ENCODE measurements around the gene RCE1.

GRCh38 chr11:66874232-66874631 is 31.0 kb downstream of the RCE1 start:
- TF ChIP-seq CTCF (IDR thresholded peaks at IDR 0.05; ENCODE audit: borderline replicate concordance, extremely low read depth, low read length, poor library complexity, severe bottlenecking), result no peak
- TF ChIP-seq EZH2 (IDR thresholded peaks at IDR 0.05; ENCODE audit: borderline replicate concordance, low read depth, low read length, severe bottlenecking), result no peak

All from DND-41 (cell line).